ENCODE data around the gene ADGRL2. TPM values are rescaled to one million over a fixed set of nuclear protein-coding genes. Genes with fewer than 3 reads are reported as not detected.

Gene ADGRL2
- total and polyA plus RNA-seq, 10 donors: 5.4 to 115 (median 60.7) TPM

DNA sequence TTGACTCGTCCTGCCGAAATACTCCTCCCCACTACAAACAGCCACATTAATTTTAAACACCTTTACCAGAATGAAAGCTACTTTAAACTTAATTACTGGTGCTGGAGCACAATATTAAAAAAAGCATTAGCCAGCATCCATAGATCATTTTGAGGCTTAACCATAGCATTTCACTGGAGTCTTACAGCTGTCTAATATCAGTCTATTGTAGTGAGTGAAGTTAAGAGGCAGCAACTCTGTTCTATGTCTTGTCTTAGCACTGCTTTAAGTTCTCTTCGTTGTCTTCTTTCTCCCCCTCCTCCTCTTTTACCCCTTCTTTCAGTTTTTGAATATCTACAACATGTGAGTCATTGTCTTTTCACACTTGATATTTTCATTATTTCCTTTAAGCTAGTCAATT lies 49.3 kb downstream of the ADGRL2 start:
- TF ChIP-seq POLR2A (IDR thresholded peaks at IDR 0.05) (no peak), POLR2AphosphoS5 (IDR thresholded peaks at IDR 0.05) (no peak)
- TF ChIP-seq, protein P1, sequence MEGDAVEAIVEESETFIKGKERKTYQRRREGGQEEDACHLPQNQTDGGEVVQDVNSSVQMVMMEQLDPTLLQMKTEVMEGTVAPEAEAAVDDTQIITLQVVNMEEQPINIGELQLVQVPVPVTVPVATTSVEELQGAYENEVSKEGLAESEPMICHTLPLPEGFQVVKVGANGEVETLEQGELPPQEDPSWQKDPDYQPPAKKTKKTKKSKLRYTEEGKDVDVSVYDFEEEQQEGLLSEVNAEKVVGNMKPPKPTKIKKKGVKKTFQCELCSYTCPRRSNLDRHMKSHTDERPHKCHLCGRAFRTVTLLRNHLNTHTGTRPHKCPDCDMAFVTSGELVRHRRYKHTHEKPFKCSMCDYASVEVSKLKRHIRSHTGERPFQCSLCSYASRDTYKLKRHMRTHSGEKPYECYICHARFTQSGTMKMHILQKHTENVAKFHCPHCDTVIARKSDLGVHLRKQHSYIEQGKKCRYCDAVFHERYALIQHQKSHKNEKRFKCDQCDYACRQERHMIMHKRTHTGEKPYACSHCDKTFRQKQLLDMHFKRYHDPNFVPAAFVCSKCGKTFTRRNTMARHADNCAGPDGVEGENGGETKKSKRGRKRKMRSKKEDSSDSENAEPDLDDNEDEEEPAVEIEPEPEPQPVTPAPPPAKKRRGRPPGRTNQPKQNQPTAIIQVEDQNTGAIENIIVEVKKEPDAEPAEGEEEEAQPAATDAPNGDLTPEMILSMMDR (IDR thresholded peaks at IDR 0.05 in 8 of 11, conservative IDR thresholded peaks at IDR 0.05 in 3 of 11): no peak
- Histone ChIP-seq H3K4me3 (no peak overlapping the region), H3K4me1 (no peaks in the 10 kb centered on the region), H3K36me3 (no peaks in the 10 kb centered on the region), H3K27me3 (replicated peaks in 1 of 7) (no peaks in the 10 kb centered on the region), H3K27ac (no peak overlapping the region), H3K9me3 (no peaks in the 10 kb centered on the region)
- intact Hi-C loops (cut with DNase I; ENCODE audit: low total_unique reads): no loop called here
- 67 to 86% (median 80%) methylated on average over 3 of the region's 3 CpGs for WGBS, 5 donors
- no peak for DNase-seq

- no peak overlapping the region for H3K4me3 ChIP-seq
- H3K27ac ChIP-seq: no peak overlapping the region
- intact Hi-C loops (cut with DNase I; ENCODE audit: low total_unique reads): no loop called here
- no peaks in the 10 kb centered on the region for H3K4me1 ChIP-seq
- H3K36me3 ChIP-seq: no peaks in the 10 kb centered on the region
- H3K27me3 ChIP-seq (replicated peaks in 1 of 7): no peaks in the 10 kb centered on the region
- no peaks in the 10 kb centered on the region for H3K9me3 ChIP-seq
- no peak for TF ChIP-seq POLR2AphosphoS5 (IDR thresholded peaks at IDR 0.05)
- TF ChIP-seq, protein P1 (IDR thresholded peaks at IDR 0.05 in 8 of 11, conservative IDR thresholded peaks at IDR 0.05 in 3 of 11): no peak
- no peak for TF ChIP-seq POLR2A (IDR thresholded peaks at IDR 0.05)
- DNase-seq: no peak
Measured at GRCh38 chr1:81850495-81850894, 49.8 kb downstream of the ADGRL2 start.

DNA sequence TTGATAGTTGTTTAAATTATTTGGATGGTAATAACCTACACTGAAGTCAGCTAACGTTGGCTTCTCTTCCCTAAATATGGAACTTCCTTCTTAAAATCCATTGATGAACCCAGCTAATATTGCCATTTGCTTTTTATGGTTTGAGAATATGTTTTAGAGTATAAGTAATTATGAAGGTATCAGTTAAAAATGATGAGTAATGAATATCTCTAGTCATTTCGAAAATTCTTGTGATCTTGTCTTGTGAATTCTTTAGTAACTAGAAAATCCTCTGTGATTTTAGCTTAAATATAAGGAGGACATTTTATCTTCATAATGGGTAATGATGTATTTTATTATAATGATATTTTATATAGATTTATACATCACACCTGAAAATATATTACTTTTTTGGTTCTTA lies 50.5 kb downstream of the ADGRL2 start:
- WGBS, 5 donors: 73 to 89% (median 83%) methylated on average over 2 of the region's 2 CpGs
- H3K9me3 ChIP-seq: no peaks in the 10 kb centered on the region
- H3K27me3 ChIP-seq (replicated peaks in 1 of 7): no peaks in the 10 kb centered on the region

DNA sequence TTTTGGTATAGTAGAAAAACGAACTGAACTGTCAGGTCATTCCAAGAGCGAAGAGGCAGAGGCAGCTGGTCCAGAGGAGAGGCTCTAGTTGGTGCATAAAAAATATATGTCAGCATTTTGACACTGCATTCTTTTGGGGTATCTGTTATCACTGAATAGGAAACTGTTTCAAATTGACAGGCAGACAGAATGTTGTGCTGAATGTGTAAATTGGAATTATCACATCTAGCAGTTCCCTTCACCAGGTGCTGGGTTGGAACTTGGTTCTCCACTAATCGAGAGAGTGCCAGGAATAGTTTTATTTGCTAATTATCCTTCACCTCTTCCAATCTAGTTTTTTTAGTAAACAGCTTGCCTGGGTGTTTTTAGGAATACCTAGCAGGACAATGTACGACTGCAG lies 52.2 kb downstream of the ADGRL2 start:
- no peak for TF ChIP-seq POLR2AphosphoS5 (IDR thresholded peaks at IDR 0.05)
- TF ChIP-seq POLR2A (IDR thresholded peaks at IDR 0.05): no peak
- TF ChIP-seq, protein P1 (IDR thresholded peaks at IDR 0.05 in 8 of 11, conservative IDR thresholded peaks at IDR 0.05 in 3 of 11): no peak
- Histone ChIP-seq H3K36me3 (no peaks in the 10 kb centered on the region), H3K27me3 (replicated peaks in 1 of 7) (no peaks in the 10 kb centered on the region), H3K4me1 (no peaks in the 10 kb centered on the region), H3K4me3 (no peak overlapping the region), H3K27ac (no peak overlapping the region), H3K9me3 (no peaks in the 10 kb centered on the region)
- intact Hi-C loops (cut with DNase I; ENCODE audit: low total_unique reads): no loop called here
- 70 to 88% (median 81%) methylated on average over 4 of the region's 4 CpGs for WGBS, 5 donors
- DNase-seq: no peak

More for the DNA sequence above, 50.5 kb downstream of the ADGRL2 start:
- Histone ChIP-seq H3K4me3 (no peak overlapping the region), H3K36me3 (no peaks in the 10 kb centered on the region), H3K4me1 (no peaks in the 10 kb centered on the region), H3K27ac (no peak overlapping the region)
- DNase-seq: no peak
- TF ChIP-seq, protein P1 (IDR thresholded peaks at IDR 0.05 in 8 of 11, conservative IDR thresholded peaks at IDR 0.05 in 3 of 11): no peak
- TF ChIP-seq POLR2A (IDR thresholded peaks at IDR 0.05) (no peak), POLR2AphosphoS5 (IDR thresholded peaks at IDR 0.05) (no peak)
- intact Hi-C loops (cut with DNase I; ENCODE audit: low total_unique reads): no loop called here
